H1 (cell line): ENCODE results near the gene NMT2. TPM values are rescaled to one million over a fixed set of nuclear protein-coding genes. Genes with fewer than 3 reads are reported as not detected.

Source experiments
- CTCF ChIA-PET: fragments of 300-600 bp; sonication (Branson Sonifier 250); formaldehyde crosslinking; loops from one replicate; lab custom pipeline; 2021; ENCODE audit not compliant: partially characterized antibody; lab: Charles Lee
- POLR2A ChIA-PET: fragments of 300-600 bp; sonication (Branson Sonifier 250); formaldehyde crosslinking; loops from one replicate; lab custom pipeline; 2021; ENCODE audit warnings: inconsistent platforms; ENCODE audit not compliant: partially characterized antibody; lab: Charles Lee
- DNase-seq, 2 experiments: peaks; one replicate each; pipeline versions ENCODE4 v3.0.0 to v3.0.0-alpha.2; 2010 to 2022; ENCODE audit warnings: low spot score in 2 of 2, low read depth in 1 of 2, mixed read lengths in 1 of 2
- FAIRE-seq: peaks from 2 replicates; lab custom pipeline; 2011; peaks lifted over from hg19 to GRCh38; lab: Jason Lieb, UNC
- H2AFZ ChIP-seq: 2 replicates; pipeline ENCODE4 v1.8.1; 2012; ENCODE audit warnings: low read length, inconsistent platforms
- H2AK5ac ChIP-seq: 2 replicates; pipeline ENCODE4 v1.6.1; 2013; ENCODE audit warnings: low read depth, low read length
- H2BK120ac ChIP-seq: replicated peaks from 2 replicates; pipeline ENCODE3; 2013; ENCODE audit warnings: low read depth, low read length, inconsistent platforms
- H2BK12ac ChIP-seq: 2 replicates; pipeline ENCODE4 v1.6.1; 2013; ENCODE audit warnings: low read depth, low read length
- H2BK15ac ChIP-seq: 2 replicates; pipeline ENCODE4 v1.6.1; 2013; ENCODE audit warnings: low read length
- H2BK20ac ChIP-seq: 2 replicates; pipeline ENCODE4 v1.6.1; 2013; ENCODE audit warnings: low read length
- H2BK5ac ChIP-seq: 2 replicates; pipeline ENCODE4 v1.6.1; 2013; ENCODE audit warnings: low read depth, low read length
- H3K14ac ChIP-seq: 2 replicates; pipeline ENCODE4 v1.6.1; 2013; ENCODE audit warnings: inconsistent platforms; ENCODE audit not compliant: insufficient read length
- H3K18ac ChIP-seq: 2 replicates; pipeline ENCODE4 v1.6.1; 2013; ENCODE audit warnings: low read length; ENCODE audit errors: extremely low read depth
- H3K23ac ChIP-seq: 2 replicates; pipeline ENCODE4 v1.6.1; 2013; ENCODE audit warnings: inconsistent platforms; ENCODE audit not compliant: insufficient read length
- H3K23me2 ChIP-seq: 2 replicates; pipeline ENCODE4 v1.6.1; 2013; ENCODE audit warnings: low read depth, low read length
- H3K27ac ChIP-seq: 2 replicates; pipeline ENCODE4 v1.6.1; 2011; ENCODE audit warnings: low read depth, low read length, inconsistent platforms
- H3K27me3 ChIP-seq, 4 experiments: replicated peaks in 1 of 4; 1 replicate in 1 of 4; 2 replicates in 3 of 4; pipeline versions ENCODE4 v1.6.1 to v1.8.1; 2011 to 2013; ENCODE audit warnings: low read length in 3 of 4, mild to moderate bottlenecking in 3 of 4, inconsistent platforms in 2 of 4, mixed read lengths in 2 of 4, moderate library complexity in 1 of 4; ENCODE audit not compliant: control insufficient read depth in 3 of 4, insufficient read depth in 3 of 4; ENCODE audit errors: extremely low read depth in 1 of 4
- H3K36me3 ChIP-seq, 4 experiments: 2 replicates each; pipeline versions ENCODE4 v1.6.1 to v1.8.1; 2011 to 2013; ENCODE audit warnings: mild to moderate bottlenecking in 4 of 4, low read length in 3 of 4, moderate library complexity in 2 of 4, control low read depth in 1 of 4, inconsistent platforms in 1 of 4; ENCODE audit not compliant: insufficient read depth in 4 of 4, control insufficient read depth in 2 of 4
- H3K4ac ChIP-seq: replicated peaks from 2 replicates; pipeline ENCODE3; 2013; ENCODE audit warnings: low read length, low read depth, mixed read lengths, inconsistent platforms; ENCODE audit not compliant: insufficient read length
- H3K4me1 ChIP-seq, 4 experiments: replicated peaks in 1 of 4; 1 replicate in 1 of 4; 2 replicates in 3 of 4; pipeline versions ENCODE4 v1.6.1 to v1.8.1; 2011 to 2013; ENCODE audit warnings: low read length in 3 of 4, inconsistent platforms in 2 of 4, mixed read lengths in 1 of 4; ENCODE audit not compliant: insufficient read depth in 4 of 4, control insufficient read depth in 3 of 4
- H3K4me2 ChIP-seq, 2 experiments: 2 replicates each; pipeline versions ENCODE4 v1.6.1 to v1.8.1; 2011 to 2013; ENCODE audit warnings: low read depth in 2 of 2, low read length in 2 of 2, control low read depth in 1 of 2, inconsistent platforms in 1 of 2, mild to moderate bottlenecking in 1 of 2; ENCODE audit not compliant: insufficient read depth in 1 of 2
- H3K4me3 ChIP-seq, 4 experiments: fragments of 200-600, 300-600 bp in 1 of 4; sonication (generic), shearing (Covaris generic), sonication (Bioruptor Twin) in 1 of 4; 2 replicates each; pipeline versions ENCODE4 v1.5.1 to v1.8.1; 2011 to 2016; ENCODE audit warnings: low read length in 4 of 4, low read depth in 3 of 4, control low read depth in 2 of 4, inconsistent platforms in 2 of 4, mild to moderate bottlenecking in 2 of 4, mixed read lengths in 1 of 4, moderate library complexity in 1 of 4; ENCODE audit not compliant: insufficient read depth in 2 of 4; ENCODE audit errors: extremely low read depth in 1 of 4
- H3K56ac ChIP-seq: replicated peaks from 2 replicates; pipeline ENCODE3; 2013; ENCODE audit warnings: low read depth, mild to moderate bottlenecking, mixed read lengths, low read length, inconsistent platforms; ENCODE audit not compliant: insufficient read length
- H3K79me1 ChIP-seq: 2 replicates; pipeline ENCODE4 v1.6.1; 2013; ENCODE audit warnings: low read depth, low read length, control low read depth
- H3K79me2 ChIP-seq, 2 experiments: 2 replicates each; pipeline versions ENCODE4 v1.6.1 to v1.8.1; 2012 to 2013; ENCODE audit warnings: low read length in 2 of 2, mild to moderate bottlenecking in 2 of 2, inconsistent platforms in 1 of 2; ENCODE audit not compliant: insufficient read depth in 2 of 2, control insufficient read depth in 1 of 2
- H3K9ac ChIP-seq, 4 experiments: replicated peaks in 1 of 4; 1 replicate in 1 of 4; 2 replicates in 3 of 4; pipeline versions ENCODE4 v1.6.1 to v1.8.1; 2011 to 2013; ENCODE audit warnings: low read depth in 3 of 4, low read length in 3 of 4, control low read depth in 2 of 4, mild to moderate bottlenecking in 2 of 4, moderate library complexity in 2 of 4, inconsistent platforms in 1 of 4; ENCODE audit errors: extremely low read depth in 1 of 4
- H3K9me3 ChIP-seq, 2 experiments: 2 replicates each; pipeline versions ENCODE4 v1.6.1 to v1.8.1; 2012 to 2013; ENCODE audit warnings: mild to moderate bottlenecking in 2 of 2, moderate library complexity in 2 of 2, control low read depth in 1 of 2, inconsistent platforms in 1 of 2, low read depth in 1 of 2, low read length in 1 of 2, mixed read lengths in 1 of 2; ENCODE audit not compliant: insufficient read depth in 2 of 2
- H4K20me1 ChIP-seq, 2 experiments: replicated peaks in 1 of 2; 2 replicates each; pipeline versions ENCODE3 to v1.8.1; 2011 to 2013; ENCODE audit warnings: inconsistent platforms in 2 of 2, low read length in 2 of 2, mild to moderate bottlenecking in 1 of 2; ENCODE audit not compliant: insufficient read depth in 2 of 2, control insufficient read depth in 1 of 2
- H4K5ac ChIP-seq: 2 replicates; pipeline ENCODE4 v1.6.1; 2013; ENCODE audit warnings: low read length, low read depth, mixed read lengths, inconsistent platforms; ENCODE audit not compliant: insufficient read length
- H4K8ac ChIP-seq: 2 replicates; pipeline ENCODE4 v1.8.0; 2013; ENCODE audit warnings: mild to moderate bottlenecking, moderate library complexity, low read length, inconsistent platforms; ENCODE audit not compliant: insufficient read depth; ENCODE audit errors: extremely low read depth
- H4K91ac ChIP-seq: replicated peaks from 2 replicates; pipeline ENCODE3; 2013; ENCODE audit warnings: low read length, mixed read lengths, inconsistent platforms; ENCODE audit not compliant: insufficient read length
- CTBP2 ChIP-seq: IDR thresholded peaks from 2 replicates; pipeline ENCODE4 v1.7.0; 2011; ENCODE audit warnings: borderline replicate concordance, mild to moderate bottlenecking, moderate library complexity, mixed read lengths, low read length; ENCODE audit not compliant: insufficient read depth, insufficient read length
- POLR2A ChIP-seq, 2 experiments: IDR thresholded peaks; 1 replicate in 1 of 2; 2 replicates in 1 of 2; pipeline ENCODE4 v1.6.1; 2011; ENCODE audit warnings: low read depth in 2 of 2, low read length in 2 of 2, mild to moderate bottlenecking in 2 of 2; ENCODE audit errors: control extremely low read depth in 1 of 2
- SP1 ChIP-seq: IDR thresholded peaks from 2 replicates; pipeline ENCODE4 v1.6.1; 2011; ENCODE audit warnings: low read depth, low read length
- TAF1 ChIP-seq: IDR thresholded peaks from 2 replicates; pipeline ENCODE4 v1.6.1; 2011; ENCODE audit warnings: mild to moderate bottlenecking, low read depth, low read length
- WGBS, 2 experiments: shearing (Covaris generic) in 1 of 2; methylation state at CpG; one replicate each; pipeline versions ENCODE4 v1.1.6 to v1.1.7; 2013 to 2015; ENCODE audit warnings: low lambda C conversion rate in 2 of 2, mixed read lengths in 2 of 2, inconsistent platforms in 1 of 2, low coverage in 1 of 2, missing lambda C conversion rate in 1 of 2; ENCODE audit not compliant: insufficient replicate concordance in 2 of 2, insufficient coverage in 1 of 2, insufficient read length in 1 of 2; ENCODE audit errors: extremely low coverage in 1 of 2, missing lambda C conversion rate in 1 of 2; 5-methylcytosine and 5-hydroxymethylcytosine counted together
- polyA plus RNA-seq, 7 experiments: library from polyadenylated mRNA; depleted of rRNA in 3 of 7; stranded (reverse) in 5 of 7; unstranded in 2 of 7; fragments of >200 nt in 5 of 7; fragments of 200-250 nt in 2 of 7; gene quantifications; 1 replicate in 5 of 7; 2 replicates in 1 of 7; 4 replicates in 1 of 7; pipeline versions ENCODE4 v1.2.1 to v1.2.3, GENCODE V29; 2011 to 2013; ENCODE audit warnings: missing spikeins in 2 of 7, mixed read lengths in 2 of 7
- total RNA-seq: library from RNA; stranded (reverse); fragmentation: NEBNext Ultra II Directional; extraction: Animal tissue kit (Norgen Biotek cat#: 25700); gene quantifications from 2 replicates; pipeline ENCODE4 v1.2.1, GENCODE V29; 2021

Gene NMT2
- total and polyA plus RNA-seq, 2 of the 8 experiments (the other 6 are each of a cell fraction or from before 2014, with no cell fraction given), result 4.4 to 15.4 TPM

- Histone ChIP-seq H3K9ac (peak overlapping the region in 1 of 4 experiments; percentile 48; a peak in 1 of 7 replicates), H3K9me3 (no peaks in the 10 kb centered on the region), H3K27ac (no peak overlapping the region), H3K4me1 (peaks cover 0 to 10% (median 5%) of the 10 kb centered on the region in 4 experiments; a peak in 5 of 7 replicates), H3K79me1 (0 out of 2 replicates have a peak, but pooled peaks cover 2% of the 10 kb centered on the region), H4K5ac (no peak overlapping the region), H3K27me3 (no peaks in the 10 kb centered on the region), H3K36me3 (no peaks in the 10 kb centered on the region), H3K4me2 (peak overlapping the region; percentile 44 to 46; a peak in 3 of 4 replicates), H4K91ac (no peak overlapping the region), H3K23me2 (no peaks in the 10 kb centered on the region), H2BK5ac (no peak overlapping the region), H3K56ac (no peak overlapping the region), H4K8ac (no peak overlapping the region), H2BK20ac (no peak overlapping the region), H4K20me1 (no peaks in the 10 kb centered on the region), H3K23ac (no peak overlapping the region), H3K4ac (no peak overlapping the region), H3K79me2 (no peaks in the 10 kb centered on the region), H2BK12ac (no peak overlapping the region), H2AK5ac (no peak overlapping the region), H2AFZ (0 out of 2 replicates have a peak overlapping the region, but pooled peaks have one; percentile 38), H3K14ac (no peak overlapping the region), H3K4me3 (peak overlapping the region in 1 of 4 experiments; percentile 40; a peak in 1 of 8 replicates), H2BK120ac (no peak overlapping the region), H3K18ac (no peak overlapping the region), H2BK15ac (no peak overlapping the region)
- TF ChIP-seq TAF1, result 0 out of 2 replicates have a peak, but pooled peaks have one; percentile 19
- peak; percentile 75 for TF ChIP-seq SP1
- TF ChIP-seq POLR2A (IDR thresholded peaks at IDR 0.05; ENCODE audit: control extremely low read depth in 1 of 2, low read depth in 2 of 2, low read length in 2 of 2), result 0 out of 3 replicates have a peak, but pooled peaks of 1 of the 2 experiments have one; percentile 25
- TF ChIP-seq CTBP2, result no peak
- ChIA-PET CTCF (interaction anchor here (0.8 to 3.4 kb wide), 4 partner anchors 10 to 134 kb away, joined by 3 to 16 read pairs (median 4); no protein-coding TSS in a partner anchor), POLR2A (interaction anchor here (1.1 to 6.0 kb wide), 2 partner anchors 15 to 28 kb away, joined by 4 to 33 read pairs; partner anchors contain the start of gene RPP38)
- DNase-seq, result peak in 1 of 2 experiments; percentile 54
- FAIRE-seq, result peak; percentile 94
- 70% methylated on average over 7 of the region's 7 CpGs; no CpG with 5 or more reads in 1 of the 2 experiments for WGBS, 2 experiments
Measured at GRCh38 chr10:15084502-15084922, 84.0 kb downstream of the NMT2 start.
